H1 (cell line): ENCODE results near the gene CCDC141.

Source experiments
- TAF1 ChIP-seq: IDR thresholded peaks from 2 replicates; pipeline ENCODE4 v1.6.1; 2011; ENCODE audit warnings: mild to moderate bottlenecking, low read depth, low read length
- TF ChIP-seq, protein P1 (sequence below), 3 experiments: IDR thresholded peaks; 1 replicate in 2 of 3; 2 replicates in 1 of 3; pipeline versions ENCODE4 v1.5.1 to v1.6.1; 2011; ENCODE audit warnings: low read length in 3 of 3, mild to moderate bottlenecking in 3 of 3, inconsistent platforms in 2 of 3, low read depth in 1 of 3, moderate library complexity in 1 of 3; ENCODE audit not compliant: insufficient read depth in 1 of 3; ENCODE audit errors: control extremely low read depth in 1 of 3
- TF ChIP-seq, protein P2 (sequence below): IDR thresholded peaks from 2 replicates; pipeline ENCODE4 v1.6.1; 2012; ENCODE audit warnings: low read length, inconsistent platforms

DNA sequence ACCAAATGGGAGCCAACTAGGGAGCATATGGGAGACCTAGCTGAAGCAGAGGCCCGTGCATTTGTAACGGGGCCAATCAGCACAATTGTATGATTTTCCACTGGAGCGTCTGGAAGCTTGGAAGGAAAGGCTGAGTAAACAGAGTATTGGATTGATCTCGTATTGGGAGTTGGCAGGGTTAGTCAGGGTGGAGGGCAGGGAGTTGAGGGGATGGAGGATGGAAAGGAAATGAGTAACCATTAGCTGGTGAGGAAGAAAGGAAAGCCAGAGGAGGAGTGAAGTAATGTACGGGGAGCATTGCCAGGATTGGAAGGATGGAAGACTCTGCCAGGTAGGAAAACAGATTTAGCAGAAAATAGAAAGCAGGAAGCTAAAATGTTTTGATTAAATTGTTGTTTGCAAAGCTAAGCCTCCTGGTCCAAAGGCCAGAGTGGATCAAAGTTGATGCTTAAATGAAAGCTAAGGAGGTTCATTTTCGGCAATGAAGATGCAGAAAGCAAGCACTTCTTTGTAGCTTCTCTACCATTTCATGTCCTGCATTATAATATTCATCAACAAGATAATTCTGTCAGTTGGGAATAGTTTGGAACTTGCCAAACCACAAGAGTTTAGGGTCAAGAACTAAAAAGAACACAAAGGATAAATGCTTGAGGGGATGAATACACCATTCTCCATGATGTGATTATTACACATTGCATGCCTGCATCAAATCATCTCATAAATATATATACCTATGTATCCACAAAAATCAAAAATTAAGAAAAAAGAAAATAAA is 167.1 kb downstream of the CCDC141 start:
- TF ChIP-seq TAF1: no peak
- TF ChIP-seq, protein P1, sequence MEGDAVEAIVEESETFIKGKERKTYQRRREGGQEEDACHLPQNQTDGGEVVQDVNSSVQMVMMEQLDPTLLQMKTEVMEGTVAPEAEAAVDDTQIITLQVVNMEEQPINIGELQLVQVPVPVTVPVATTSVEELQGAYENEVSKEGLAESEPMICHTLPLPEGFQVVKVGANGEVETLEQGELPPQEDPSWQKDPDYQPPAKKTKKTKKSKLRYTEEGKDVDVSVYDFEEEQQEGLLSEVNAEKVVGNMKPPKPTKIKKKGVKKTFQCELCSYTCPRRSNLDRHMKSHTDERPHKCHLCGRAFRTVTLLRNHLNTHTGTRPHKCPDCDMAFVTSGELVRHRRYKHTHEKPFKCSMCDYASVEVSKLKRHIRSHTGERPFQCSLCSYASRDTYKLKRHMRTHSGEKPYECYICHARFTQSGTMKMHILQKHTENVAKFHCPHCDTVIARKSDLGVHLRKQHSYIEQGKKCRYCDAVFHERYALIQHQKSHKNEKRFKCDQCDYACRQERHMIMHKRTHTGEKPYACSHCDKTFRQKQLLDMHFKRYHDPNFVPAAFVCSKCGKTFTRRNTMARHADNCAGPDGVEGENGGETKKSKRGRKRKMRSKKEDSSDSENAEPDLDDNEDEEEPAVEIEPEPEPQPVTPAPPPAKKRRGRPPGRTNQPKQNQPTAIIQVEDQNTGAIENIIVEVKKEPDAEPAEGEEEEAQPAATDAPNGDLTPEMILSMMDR (IDR thresholded peaks at IDR 0.05; ENCODE audit: control extremely low read depth in 1 of 3, insufficient read depth in 1 of 3, low read depth in 1 of 3, low read length in 3 of 3): no peak
- TF ChIP-seq, protein P2, sequence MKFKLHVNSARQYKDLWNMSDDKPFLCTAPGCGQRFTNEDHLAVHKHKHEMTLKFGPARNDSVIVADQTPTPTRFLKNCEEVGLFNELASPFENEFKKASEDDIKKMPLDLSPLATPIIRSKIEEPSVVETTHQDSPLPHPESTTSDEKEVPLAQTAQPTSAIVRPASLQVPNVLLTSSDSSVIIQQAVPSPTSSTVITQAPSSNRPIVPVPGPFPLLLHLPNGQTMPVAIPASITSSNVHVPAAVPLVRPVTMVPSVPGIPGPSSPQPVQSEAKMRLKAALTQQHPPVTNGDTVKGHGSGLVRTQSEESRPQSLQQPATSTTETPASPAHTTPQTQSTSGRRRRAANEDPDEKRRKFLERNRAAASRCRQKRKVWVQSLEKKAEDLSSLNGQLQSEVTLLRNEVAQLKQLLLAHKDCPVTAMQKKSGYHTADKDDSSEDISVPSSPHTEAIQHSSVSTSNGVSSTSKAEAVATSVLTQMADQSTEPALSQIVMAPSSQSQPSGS: no peak
